K562 (cell line): ENCODE results near the gene ZNF780B. TPM values are rescaled to one million over a fixed set of nuclear protein-coding genes. Genes with fewer than 3 reads are reported as not detected.

Experiments used
- ATF3 ChIP-seq, 2 experiments: fragments of 450-650 bp in 1 of 2; sonication (generic) in 1 of 2; formaldehyde crosslinking in 1 of 2; IDR thresholded peaks in 1 of 2; conservative IDR thresholded peaks in 1 of 2; 2 replicates each; pipeline versions ENCODE4 v1.6.1 to v1.8.1; 2016 to 2023; ENCODE audit warnings: mild to moderate bottlenecking in 2 of 2, moderate library complexity in 2 of 2, inconsistent platforms in 1 of 2, missing genetic modification reagents in 1 of 2
- BCOR ChIP-seq: fragments of 450-650 bp; IDR thresholded peaks from 2 replicates; pipeline ENCODE4 v1.6.1; 2016
- CAMTA2 ChIP-seq: fragments of 250-450 bp; sonication (Bioruptor Pico); conservative IDR thresholded peaks from 2 replicates; pipeline ENCODE4 v1.5.1; 2022
- CREBBP ChIP-seq: IDR thresholded peaks from one replicate; pipeline ENCODE4 v1.6.1; 2012; ENCODE audit warnings: low read depth, mild to moderate bottlenecking, control low read depth, inconsistent platforms, low read length
- DNMT1 ChIP-seq: fragments of 450-650 bp; IDR thresholded peaks from 2 replicates; pipeline ENCODE4 v1.6.1; 2016; ENCODE audit warnings: antibody characterized with exemption, mild to moderate bottlenecking
- DPF2 ChIP-seq: fragments of 450-650 bp; IDR thresholded peaks from 2 replicates; pipeline ENCODE4 v1.6.1; 2016
- E4F1 ChIP-seq: fragments of 250-450 bp; sonication (Bioruptor Pico); IDR thresholded peaks from 2 replicates; pipeline ENCODE4 v1.5.0; 2021; ENCODE audit warnings: mild to moderate bottlenecking, borderline replicate concordance
- IRF1 ChIP-seq: sonication (generic); formaldehyde crosslinking; IDR thresholded peaks from 2 replicates; pipeline ENCODE4 v1.8.0; 2022; ENCODE audit warnings: missing genetic modification reagents, mild to moderate bottlenecking, borderline replicate concordance
- IRF9 ChIP-seq: fragments of 450-650 bp; IDR thresholded peaks from 2 replicates; pipeline ENCODE4 v1.6.1; 2016; ENCODE audit warnings: missing biosample characterization, missing genetic modification characterization
- KHSRP ChIP-seq: fragments of 450-650 bp; IDR thresholded peaks from 2 replicates; pipeline ENCODE4 v1.6.1; 2017
- PKNOX1 ChIP-seq: fragments of 450-650 bp; IDR thresholded peaks from 2 replicates; pipeline ENCODE4 v1.6.1; 2016
- RBM15 ChIP-seq: fragments of 200-400 bp; formaldehyde crosslinking; IDR thresholded peaks from 2 replicates; pipeline ENCODE4 v1.6.1; 2018; ENCODE audit warnings: mild to moderate bottlenecking, low read length, moderate library complexity; ENCODE audit not compliant: insufficient read depth
- RFX7 ChIP-seq: fragments of 250-450 bp; sonication (Bioruptor Pico); IDR thresholded peaks from 2 replicates; pipeline ENCODE4 v1.5.1; 2021; ENCODE audit warnings: mild to moderate bottlenecking
- TAF7 ChIP-seq: fragments of 450-650 bp; IDR thresholded peaks from 2 replicates; pipeline ENCODE4 v1.6.1; 2016; ENCODE audit warnings: missing genetic modification characterization, missing compliant biosample characterization
- THRB ChIP-seq: fragments of 450-650 bp; formaldehyde crosslinking; conservative IDR thresholded peaks from 2 replicates; pipeline ENCODE4 v1.4.0; 2022; ENCODE audit warnings: mild to moderate bottlenecking, missing genetic modification characterization
- TSC22D4 ChIP-seq: fragments of 450-650 bp; IDR thresholded peaks from 2 replicates; pipeline ENCODE4 v1.6.1; 2016; ENCODE audit warnings: missing genetic modification characterization, missing biosample characterization, control low read depth
- ZKSCAN8 ChIP-seq: fragments of 200-800 bp; sonication (Bioruptor generic); IDR thresholded peaks from 2 replicates; pipeline ENCODE4 v1.6.1; 2016; ENCODE audit warnings: missing genetic modification characterization, missing compliant biosample characterization
- ZNF282 ChIP-seq: sonication (generic); formaldehyde crosslinking; IDR thresholded peaks from 2 replicates; pipeline ENCODE4 v1.8.1; 2023; ENCODE audit warnings: missing genetic modification reagents
- ZNF583 ChIP-seq: fragments of 250-450 bp; sonication (Bioruptor Pico); IDR thresholded peaks from 2 replicates; pipeline ENCODE4 v1.4.0; 2020
- polyA plus RNA-seq, 8 experiments: library from polyadenylated mRNA; depleted of rRNA in 4 of 8; stranded (reverse) in 5 of 8; unstranded in 3 of 8; fragments of >200 nt; fragmentation: Nextera tagmentation in 2 of 8; fragmentation: Illumina TruSeq in 1 of 8; extraction: Ambion mirVana in 2 of 8; extraction: Trizol in 1 of 8; gene quantifications; 2 replicates each; pipeline versions ENCODE4 v1.2.1 to v1.2.3, GENCODE V29; 2011 to 2014; ENCODE audit warnings: inconsistent platforms in 1 of 8, missing spikeins in 1 of 8
- total RNA-seq, 7 experiments: library from RNA; depleted of rRNA in 6 of 7; stranded (reverse); fragments of >200 nt in 6 of 7; fragmentation: Illumina TruSeq in 2 of 7; extraction: Trizol in 2 of 7; gene quantifications; 2 replicates each; pipeline versions ENCODE4 v1.2.1 to v1.2.3, GENCODE V29; 2011 to 2021; ENCODE audit warnings: low replicate concordance in 1 of 7

Gene ZNF780B
- total and polyA plus RNA-seq, 9 of the 15 experiments (the other 6 are each of a cell fraction or from before 2014, with no cell fraction given), result 3.9 to 18.4 (median 8.8) TPM

GRCh38 chr19:39996218-39996810 is 59.7 kb downstream of the ZNF780B start (continued):
- TF ChIP-seq ATF3 (IDR thresholded peaks at IDR 0.05), result 0 out of 2 replicates have a peak, but pooled peaks have one; percentile 16
- no peak for TF ChIP-seq ATF3 (CRISPR knock-in tag; conservative IDR thresholded peaks at IDR 0.05)
- no peak for TF ChIP-seq DNMT1
- no peak for TF ChIP-seq CAMTA2 (CRISPR knock-in tag)
- TF ChIP-seq DPF2, result peak; percentile 36; the same call in 1 of the 2 replicates
- TF ChIP-seq THRB (CRISPR knock-in tag), result no peak
- TF ChIP-seq IRF1 (CRISPR knock-in tag), result no peak
- TF ChIP-seq ZNF583 (CRISPR knock-in tag), result no peak
- no peak for TF ChIP-seq CREBBP
- TF ChIP-seq KHSRP, result 0 out of 2 replicates have a peak, but pooled peaks have one; percentile 20
- TF ChIP-seq E4F1, result no peak
- TF ChIP-seq IRF9, result no peak
- TF ChIP-seq ZNF282, result no peak
- peak; percentile 97 for TF ChIP-seq ZKSCAN8 (CRISPR knock-in tag)
- TF ChIP-seq BCOR, result 0 out of 2 replicates have a peak, but pooled peaks have one; percentile 15
- TF ChIP-seq PKNOX1, result no peak
- TF ChIP-seq TAF7 (tag), result peak; percentile 39; the same call in 1 of the 2 replicates
- no peak for TF ChIP-seq TSC22D4 (tag)
- TF ChIP-seq RFX7 (CRISPR knock-in tag), result no peak
- no peak for TF ChIP-seq RBM15
